Erythroblast (primary cell): ENCODE results near the gene GFAP.
"Not testable (repeated sequence)": the region's sequence is repeated elsewhere in the genome, so short reads cannot be mapped to it uniquely, and the experiment has no call there.

Source experiments
- DNase-seq, 2 experiments: peaks; one replicate each; lab custom pipeline; 2025; lab: John Stamatoyannopoulos, UW
- GATA1 ChIP-seq: IDR thresholded peaks from 2 replicates; pipeline ENCODE4 v1.6.1; 2011; ENCODE audit warnings: low read depth, mild to moderate bottlenecking, control low read depth, low read length, moderate library complexity
- POLR2A ChIP-seq: IDR thresholded peaks from 2 replicates; pipeline ENCODE4 v1.6.1; 2011; ENCODE audit warnings: mild to moderate bottlenecking, low read length

The GFAP gene

GRCh38 chr17:44915321-44915726 is at the start of gene GFAP:
Gene GFAP (minus strand): TSS chr17:44915500. CDS start chr17:44915486, 14 bp downstream.
- TF ChIP-seq POLR2A (no peak), GATA1 (no peak)
- no peak for DNase-seq

GRCh38 chr17:44961921-44962350 is 46.6 kb upstream of the GFAP start:
- TF ChIP-seq POLR2A: no peak
- no peak for TF ChIP-seq GATA1
- no peak for DNase-seq

GRCh38 chr17:44960691-44961090 is 45.4 kb upstream of the GFAP start:
- no peak for DNase-seq

GRCh38 chr17:44959821-44960531 is 44.7 kb upstream of the GFAP start:
- no peak for DNase-seq
- TF ChIP-seq GATA1 (no peak), POLR2A (no peak)

More at GRCh38 chr17:44960691-44961090, 45.4 kb upstream of the GFAP start:
- TF ChIP-seq POLR2A: no peak
- TF ChIP-seq GATA1: no peak

GRCh38 chr17:44956998-44957981 is 42.0 kb upstream of the GFAP start:
- TF ChIP-seq POLR2A (no peak), GATA1 (no peak)
- DNase-seq: no peak

- no peak for DNase-seq
- TF ChIP-seq POLR2A: no peak
These were observed 40.5 kb upstream of the GFAP start for GRCh38 chr17:44955674-44956425.

GRCh38 chr17:44952946-44953475 is 37.7 kb upstream of the GFAP start:
- TF ChIP-seq POLR2A (no peak), GATA1 (no peak)
- DNase-seq: no peak

GRCh38 chr17:44948315-44948795 is 33.1 kb upstream of the GFAP start:
- TF ChIP-seq GATA1 (no peak), POLR2A (no peak)
- no peak for DNase-seq

GRCh38 chr17:44947461-44948314 is 32.4 kb upstream of the GFAP start, which contains the start of gene KIF18B:
Gene KIF18B (minus strand): TSS chr17:44947773. CDS start chr17:44936344, 11,429 bp downstream.
- peak; percentile 97 for DNase-seq
- TF ChIP-seq POLR2A (peak; percentile 99), GATA1 (no peak)

- not testable (repeated sequence) for DNase-seq
These were observed 30.4 kb upstream of the GFAP start for GRCh38 chr17:44945652-44946051.

GRCh38 chr17:44942456-44942855 is 27.2 kb upstream of the GFAP start:
- no peak for TF ChIP-seq GATA1
- TF ChIP-seq POLR2A: no peak

GRCh38 chr17:44941712-44942331 is 26.5 kb upstream of the GFAP start:
- DNase-seq: no peak
- TF ChIP-seq POLR2A (no peak), GATA1 (no peak)

More at GRCh38 chr17:44942456-44942855, 27.2 kb upstream of the GFAP start:
- DNase-seq: no peak
